Thoracic aorta (tissue), 2 donors: ENCODE results near the gene PTPRB. TPM values are rescaled to one million over a fixed set of nuclear protein-coding genes. Genes with fewer than 3 reads are reported as not detected.

Experiments
- ATAC-seq: fragments of 150-250 bp; one replicate; pipeline ENCODE4 v1.8.0; 2017; ENCODE audit warnings: low read depth; ENCODE audit not compliant: insufficient number of reproducible peaks, low FRiP score
- DNase-seq: peaks from one replicate; pipeline ENCODE4 v3.0.0-alpha.2; 2020; ENCODE audit warnings: low spot score
- H3K27ac ChIP-seq, 2 donors: fragments of 200-600 bp; sonication (generic); 1 replicate in 1 of 2; 2 replicates in 1 of 2; pipeline ENCODE4 v1.5.1; 2016; ENCODE audit warnings: mild to moderate bottlenecking in 2 of 2, moderate library complexity in 2 of 2
- H3K27me3 ChIP-seq: fragments of 200-600 bp; sonication (generic); replicated peaks from 2 replicates; pipeline ENCODE4 v1.6.0; 2016; ENCODE audit warnings: mild to moderate bottlenecking; ENCODE audit not compliant: insufficient read depth
- H3K36me3 ChIP-seq: fragments of 200-600 bp; sonication (generic); one replicate; pipeline ENCODE4 v1.5.1; 2016
- H3K4me1 ChIP-seq, 2 donors: fragments of 200-600 bp; sonication (generic); 1 replicate in 1 of 2; 2 replicates in 1 of 2; pipeline versions ENCODE4 v1.5.1 to v1.6.0; 2016; ENCODE audit warnings: low read depth in 2 of 2, mild to moderate bottlenecking in 1 of 2; ENCODE audit not compliant: control insufficient read depth in 1 of 2
- H3K4me3 ChIP-seq: fragments of 200-600 bp; sonication (generic); 2 replicates; pipeline ENCODE4 v1.5.1; 2016; ENCODE audit warnings: mild to moderate bottlenecking
- H3K9me3 ChIP-seq: fragments of 200-600 bp; sonication (generic); 2 replicates; pipeline ENCODE4 v1.5.1; 2016
- CTCF ChIP-seq: fragments of 200-600 bp; sonication (generic); IDR thresholded peaks from one replicate; pipeline ENCODE4 v1.5.1; 2019; ENCODE audit warnings: antibody characterized with exemption
- total RNA-seq, 2 donors: library from RNA; depleted of rRNA; stranded (reverse); fragments of >200 nt; gene quantifications; one replicate each; pipeline versions ENCODE4 v1.1.0 to v1.2.3, GENCODE V29; 2016

PTPRB gene
- total RNA-seq, 2 donors from 2014 or later, result 21.9 to 39.0 TPM

GRCh38 chr12:70638639-70639360, 1.6 kb upstream of the PTPRB start:
- DNase-seq (no peak), ATAC-seq (no peak)
- H3K4me1 ChIP-seq, result no peaks in the 10 kb centered on the region
- H3K36me3 ChIP-seq, result no peaks in the 10 kb centered on the region
- no peaks in the 10 kb centered on the region for H3K27me3 ChIP-seq
- no peak overlapping the region for H3K4me3 ChIP-seq
- H3K9me3 ChIP-seq, result no peaks in the 10 kb centered on the region
- TF ChIP-seq CTCF, result no peak
- H3K27ac ChIP-seq, result no peak overlapping the region

GRCh38 chr12:70635755-70636154, 1.5 kb downstream of the PTPRB start:
- no peaks in the 10 kb centered on the region for H3K4me1 ChIP-seq
- H3K27ac ChIP-seq, result no peak overlapping the region
- no peak for ATAC-seq

GRCh38 chr12:70628701-70629480, 8.3 kb downstream of the PTPRB start:
- no peak for TF ChIP-seq CTCF
- no peak for ATAC-seq
- H3K9me3 ChIP-seq, result no peaks in the 10 kb centered on the region
- no peak for DNase-seq
- H3K27ac ChIP-seq, result no peak overlapping the region
- no peaks in the 10 kb centered on the region for H3K36me3 ChIP-seq
- H3K4me3 ChIP-seq, result no peak overlapping the region
- no peaks in the 10 kb centered on the region for H3K4me1 ChIP-seq
- no peaks in the 10 kb centered on the region for H3K27me3 ChIP-seq

More at GRCh38 chr12:70635755-70636154, 1.5 kb downstream of the PTPRB start:
- DNase-seq, result no peak
- TF ChIP-seq CTCF, result no peak
- Histone ChIP-seq H3K9me3 (no peaks in the 10 kb centered on the region), H3K4me3 (no peak overlapping the region), H3K27me3 (no peaks in the 10 kb centered on the region), H3K36me3 (no peaks in the 10 kb centered on the region)

- Histone ChIP-seq H3K36me3 (no peaks in the 10 kb centered on the region), H3K4me3 (no peak overlapping the region), H3K27me3 (no peaks in the 10 kb centered on the region), H3K27ac (no peak overlapping the region), H3K9me3 (no peaks in the 10 kb centered on the region), H3K4me1 (no peaks in the 10 kb centered on the region)
- TF ChIP-seq CTCF, result no peak
- DNase-seq (no peak), ATAC-seq (no peak)
Observed at GRCh38 chr12:70627677-70628076, 9.6 kb downstream of the PTPRB start.

- no peaks in the 10 kb centered on the region for H3K4me1 ChIP-seq
- TF ChIP-seq CTCF, result no peak
- H3K9me3 ChIP-seq, result no peaks in the 10 kb centered on the region
- no peak overlapping the region for H3K27ac ChIP-seq
- no peaks in the 10 kb centered on the region for H3K36me3 ChIP-seq
- DNase-seq, result no peak
- no peak for ATAC-seq
- H3K27me3 ChIP-seq, result no peaks in the 10 kb centered on the region
- no peak overlapping the region for H3K4me3 ChIP-seq
Observed at GRCh38 chr12:70626180-70626579, 11.0 kb downstream of the PTPRB start.
